ENCODE data around the gene ANAPC10.

DNA sequence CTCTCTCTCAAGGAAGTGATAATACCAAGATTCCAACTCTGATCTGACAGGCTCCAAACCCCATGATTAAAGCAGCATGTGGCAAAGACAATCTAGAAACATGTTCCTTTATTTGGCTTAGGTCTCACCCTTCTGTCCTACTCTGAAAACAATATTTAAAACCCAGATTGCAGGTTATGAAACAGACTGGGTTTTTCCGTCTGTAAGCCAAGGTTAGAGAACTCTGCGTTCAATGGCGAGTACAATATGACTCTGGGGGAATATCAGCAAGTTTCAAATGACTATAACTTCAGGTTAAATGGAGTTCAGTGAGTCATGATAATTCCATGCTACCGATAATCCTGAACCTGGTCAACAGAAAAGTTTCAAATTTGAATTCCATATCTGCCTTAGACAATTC lies 50.8 kb downstream of the ANAPC10 start:
- TF ChIP-seq POLR2AphosphoS5 (IDR thresholded peaks at IDR 0.05; ENCODE audit: low read depth, low read length) (no peak), TAF1 (IDR thresholded peaks at IDR 0.05; ENCODE audit: borderline replicate concordance, low read depth, low read length) (no peak), POLR2A (IDR thresholded peaks at IDR 0.05; ENCODE audit: low read depth, low read length) (no peak)
